ENCODE measurements around the gene RAB21. TPM values are rescaled to one million over a fixed set of nuclear protein-coding genes. Genes with fewer than 3 reads are reported as not detected.

RAB21 gene, protein sequence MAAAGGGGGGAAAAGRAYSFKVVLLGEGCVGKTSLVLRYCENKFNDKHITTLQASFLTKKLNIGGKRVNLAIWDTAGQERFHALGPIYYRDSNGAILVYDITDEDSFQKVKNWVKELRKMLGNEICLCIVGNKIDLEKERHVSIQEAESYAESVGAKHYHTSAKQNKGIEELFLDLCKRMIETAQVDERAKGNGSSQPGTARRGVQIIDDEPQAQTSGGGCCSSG
- polyA plus RNA-seq (ENCODE audit: insufficient read length in 4 of 4): 10 to 100 TPM; 51.5 to 79.3 (median 66.6) TPM

GRCh38 chr12:71754461-71755145, at the start of gene RAB21:
Gene RAB21 (plus strand): TSS chr12:71754863. CDS start chr12:71755130, 267 bp downstream.
- peak; percentile 86 to 91 (median 89) for DNase-seq (ENCODE audit: low read depth in 4 of 4, low spot score in 3 of 4)

DNA sequence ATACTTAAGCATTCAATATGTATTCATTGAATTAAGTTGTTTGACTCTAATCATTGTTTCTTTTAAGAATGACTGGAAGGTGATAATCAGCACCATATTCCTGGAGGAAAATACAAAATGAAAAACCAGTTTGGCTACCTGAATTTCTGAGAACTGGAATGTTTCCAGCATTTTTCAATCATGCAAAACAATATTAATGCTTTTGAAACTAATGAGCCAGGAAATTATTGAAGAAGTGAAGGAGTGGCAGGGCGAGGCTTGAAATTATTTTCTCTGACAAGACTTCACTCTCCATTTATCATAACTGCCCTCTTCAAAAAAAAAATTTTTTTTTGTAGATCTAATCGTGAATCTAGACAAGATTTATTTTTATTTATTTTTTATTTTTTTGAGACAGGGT, 49.7 kb upstream of the RAB21 start:
- no peak for DNase-seq (ENCODE audit: low read depth in 4 of 4, low spot score in 3 of 4)

GRCh38 chr12:71708658-71709057, 46.0 kb upstream of the RAB21 start:
- DNase-seq (ENCODE audit: low read depth in 4 of 4, low spot score in 3 of 4): no peak

DNA sequence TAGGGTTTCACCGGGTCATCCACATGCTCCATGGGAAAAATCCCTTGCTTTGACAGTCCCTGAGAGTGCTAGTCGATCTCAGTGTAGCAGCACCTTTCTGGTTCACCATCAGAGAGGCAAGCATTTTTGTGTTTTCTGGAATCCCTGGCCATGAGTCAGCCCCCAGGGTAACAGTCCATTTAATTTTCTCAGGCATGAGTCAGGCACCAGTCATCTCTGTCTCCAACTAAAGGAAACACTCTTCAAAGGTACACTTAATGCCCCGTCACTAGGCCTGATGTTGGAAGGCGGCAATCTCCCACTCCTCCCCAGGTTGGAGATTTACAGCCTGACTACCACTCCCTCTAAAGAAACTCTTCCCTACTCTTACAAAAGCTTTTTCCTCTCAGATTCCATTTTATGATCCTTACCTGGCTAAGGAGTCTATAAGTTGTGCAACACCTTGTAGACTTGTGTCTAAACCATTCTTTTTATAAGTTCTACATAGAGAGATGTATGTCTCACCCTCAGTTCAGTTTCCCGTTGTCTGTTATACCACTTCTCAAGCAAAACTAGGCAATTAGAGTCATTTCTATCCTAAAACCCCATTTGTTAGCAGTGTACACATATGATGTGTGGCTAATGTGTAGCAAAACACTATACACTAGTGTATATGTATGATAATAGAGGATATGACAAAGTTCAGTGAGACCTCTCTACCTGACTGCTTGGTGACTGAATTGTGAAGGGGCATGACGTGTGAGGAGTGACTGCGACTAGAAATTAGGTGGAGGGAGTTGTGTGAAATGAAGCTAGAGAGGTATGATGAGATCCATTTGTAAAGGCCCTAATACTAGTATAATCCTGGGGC, 44.2 kb upstream of the RAB21 start:
- no peak for DNase-seq (ENCODE audit: low read depth in 4 of 4, low spot score in 3 of 4)

GRCh38 chr12:71718611-71719010, 36.1 kb upstream of the RAB21 start:
- DNase-seq (ENCODE audit: low read depth in 4 of 4, low spot score in 3 of 4): no peak

- no peak for DNase-seq (ENCODE audit: low read depth in 4 of 4, low spot score in 3 of 4)
Observed at GRCh38 chr12:71719647-71720370, 34.9 kb upstream of the RAB21 start.

DNA sequence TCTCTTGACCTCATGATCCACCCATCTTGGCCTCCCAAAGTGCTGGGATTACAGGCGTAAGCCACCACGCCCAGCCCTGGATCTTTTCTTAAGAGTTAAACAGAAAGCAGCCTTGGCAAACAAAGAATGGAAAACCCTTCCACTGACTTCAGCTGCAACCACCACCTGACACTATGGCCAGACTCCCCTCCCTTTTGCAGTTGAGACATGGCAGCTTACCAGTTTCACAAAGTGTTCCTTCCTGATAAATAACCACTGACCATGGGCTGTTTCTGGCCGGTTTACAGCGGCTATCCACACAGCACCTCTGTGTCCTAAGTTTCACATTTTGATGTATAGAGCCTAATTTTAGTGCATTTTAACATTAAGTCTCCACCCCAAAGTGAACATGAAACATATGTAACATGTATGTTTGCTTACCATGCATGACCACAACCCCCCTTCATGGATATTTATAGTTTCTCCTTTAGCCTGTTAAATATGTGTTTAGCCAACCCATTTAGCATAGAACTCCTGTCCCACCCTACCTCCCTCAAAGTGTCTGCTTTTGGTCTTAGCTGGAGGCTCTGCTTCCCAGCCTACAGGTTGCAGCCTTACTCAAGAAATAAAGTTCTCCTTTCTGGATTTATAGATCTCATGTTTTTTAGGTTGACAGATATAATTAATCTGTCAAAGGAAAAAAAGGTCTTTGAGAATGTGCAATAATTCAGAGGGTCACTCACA, 32.7 kb upstream of the RAB21 start:
- DNase-seq (ENCODE audit: low read depth in 4 of 4, low spot score in 3 of 4): no peak

GRCh38 chr12:71725011-71725410, 29.7 kb upstream of the RAB21 start:
- no peak for DNase-seq (ENCODE audit: low read depth in 4 of 4, low spot score in 3 of 4)

- no peak for DNase-seq (ENCODE audit: low read depth in 4 of 4, low spot score in 3 of 4)
Observed at GRCh38 chr12:71726548-71726947, 28.1 kb upstream of the RAB21 start.

DNA sequence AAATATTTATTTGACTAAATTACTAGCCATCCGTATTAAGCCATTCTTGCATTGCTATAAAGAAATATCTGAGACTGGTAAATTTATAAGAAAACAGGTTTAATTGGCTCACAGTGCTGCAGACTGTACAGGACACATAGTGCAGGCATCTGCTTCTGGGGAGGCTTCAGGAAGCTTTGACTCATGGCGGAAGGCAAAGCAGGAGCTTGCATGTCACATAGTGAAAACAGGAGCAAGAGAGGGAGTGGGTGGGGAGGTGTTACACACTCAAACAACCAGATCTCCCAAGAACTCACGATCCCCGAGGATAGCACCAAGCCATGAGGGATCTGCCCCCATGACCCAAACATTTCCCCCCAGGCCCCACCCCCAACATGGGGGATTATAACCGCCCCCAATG, 26.7 kb upstream of the RAB21 start:
- DNase-seq (ENCODE audit: low read depth in 4 of 4, low spot score in 3 of 4): no peak

GRCh38 chr12:71730936-71731335, 23.7 kb upstream of the RAB21 start:
- no peak for DNase-seq (ENCODE audit: low read depth in 4 of 4, low spot score in 3 of 4)

DNA sequence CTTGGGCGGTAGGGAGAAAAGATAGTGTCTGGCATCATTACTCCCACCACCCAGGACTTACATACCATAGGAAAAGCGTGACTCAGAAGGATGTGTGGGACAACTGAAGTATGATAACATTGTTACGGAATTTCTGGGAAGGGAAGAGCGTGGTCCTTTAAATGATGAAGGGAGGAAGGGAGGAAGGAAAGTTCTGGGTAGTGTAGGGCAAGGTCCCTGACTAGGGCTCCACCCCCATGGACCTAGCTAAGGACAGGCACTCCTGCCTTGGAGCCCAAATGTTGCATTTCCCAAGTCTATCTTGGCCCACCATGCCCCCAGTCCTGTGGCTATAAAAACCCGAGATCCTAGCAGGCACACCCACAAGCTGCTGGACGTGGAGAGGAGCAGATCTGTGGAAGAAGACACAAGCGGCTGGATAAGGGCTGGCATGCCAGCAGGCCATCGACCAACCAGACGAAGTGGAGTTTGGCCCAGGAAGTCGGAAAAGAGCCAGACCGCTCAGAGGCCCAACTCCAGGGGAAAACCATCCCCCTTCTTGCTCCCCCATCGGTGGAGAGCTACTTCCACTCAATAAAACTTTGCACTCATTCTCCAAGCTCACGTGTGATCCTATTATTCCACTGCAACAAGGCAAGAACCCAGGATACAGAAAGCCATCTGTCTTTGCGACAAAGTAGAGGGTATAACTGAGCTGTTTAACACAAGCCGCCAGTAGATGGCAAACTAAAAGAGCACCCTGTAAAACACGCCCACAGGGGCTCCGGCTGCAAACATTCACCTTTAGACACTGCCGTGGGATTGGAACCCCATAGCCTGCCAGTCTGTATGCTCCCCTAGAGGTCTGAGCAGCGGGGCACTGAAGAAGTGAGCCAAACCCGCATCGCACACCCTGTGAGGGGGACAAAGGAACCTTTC, 23.0 kb upstream of the RAB21 start:
- no peak for DNase-seq (ENCODE audit: low read depth in 4 of 4, low spot score in 3 of 4)

- no peak for DNase-seq (ENCODE audit: low read depth in 4 of 4, low spot score in 3 of 4)
Observed at GRCh38 chr12:71732357-71732712, 22.3 kb upstream of the RAB21 start.

GRCh38 chr12:71737197-71737596, 17.5 kb upstream of the RAB21 start:
- no peak for DNase-seq (ENCODE audit: low read depth in 4 of 4, low spot score in 3 of 4)

DNA sequence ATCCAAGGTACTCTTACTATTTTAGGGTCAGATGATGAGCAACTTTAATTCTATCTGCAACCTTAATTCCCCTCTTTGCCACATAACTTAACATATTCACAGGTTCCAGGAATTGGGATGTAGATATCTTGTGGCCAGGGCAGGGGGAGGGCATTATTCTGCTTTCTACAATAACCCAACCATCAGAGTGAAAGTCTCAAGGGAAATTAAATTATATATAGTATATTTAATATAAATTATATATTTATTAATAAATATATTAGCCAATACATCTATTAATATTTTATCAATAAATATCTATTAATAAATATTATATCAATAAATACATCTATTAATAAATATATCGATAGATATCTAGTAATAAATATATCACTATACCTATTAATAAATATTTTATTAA, 11.7 kb upstream of the RAB21 start:
- DNase-seq (ENCODE audit: low read depth in 4 of 4, low spot score in 3 of 4): no peak

- DNase-seq (ENCODE audit: low read depth in 4 of 4, low spot score in 3 of 4): no peak
Observed at GRCh38 chr12:71744522-71745300, 10.0 kb upstream of the RAB21 start.

GRCh38 chr12:71746974-71747611, 7.6 kb upstream of the RAB21 start:
- DNase-seq (ENCODE audit: low read depth in 4 of 4, low spot score in 3 of 4): peak in 3 of 4 donors; percentile 9 to 26 (median 22)

Data from left renal pelvis (tissue), 4 donors.